ENCODE results near the gene ITFG1. TPM values are rescaled to one million over a fixed set of nuclear protein-coding genes. Genes with fewer than 3 reads are reported as not detected.
"Not testable (repeated sequence)": the region's sequence is repeated elsewhere in the genome, so short reads cannot be mapped to it uniquely, and the experiment has no call there.

ITFG1 gene
- total RNA-seq, 1 experiment from 2014 or later: 18.0 TPM

DNA sequence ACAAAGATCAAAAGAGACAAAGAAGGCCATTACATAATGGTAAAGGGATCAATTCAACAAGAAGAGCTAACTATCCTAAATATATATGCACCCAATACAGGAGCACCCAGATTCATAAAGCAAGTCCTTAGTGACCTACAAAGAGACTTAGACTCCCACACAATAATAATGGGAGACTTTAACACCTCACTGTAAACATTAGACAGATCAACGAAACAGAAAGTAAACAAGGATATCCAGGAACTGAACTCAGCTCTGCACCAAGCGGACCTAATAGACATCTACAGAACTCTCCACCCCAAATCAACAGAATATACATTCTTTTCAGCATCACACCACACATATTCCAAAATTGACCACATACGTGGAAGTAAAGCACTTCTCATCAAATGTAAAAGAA, 20.8 kb downstream of the ITFG1 start:
- not testable (repeated sequence) for H3K9ac ChIP-seq (ENCODE audit: extremely low read depth, insufficient read length, low read length); H3K23ac ChIP-seq (ENCODE audit: insufficient read length, low read depth, low read length)
- peaks cover 9 to 17% of the 10 kb centered on the region in 2 experiments; a peak in 4 of 5 replicates for H3K9me3 Mint-ChIP-seq

DNA sequence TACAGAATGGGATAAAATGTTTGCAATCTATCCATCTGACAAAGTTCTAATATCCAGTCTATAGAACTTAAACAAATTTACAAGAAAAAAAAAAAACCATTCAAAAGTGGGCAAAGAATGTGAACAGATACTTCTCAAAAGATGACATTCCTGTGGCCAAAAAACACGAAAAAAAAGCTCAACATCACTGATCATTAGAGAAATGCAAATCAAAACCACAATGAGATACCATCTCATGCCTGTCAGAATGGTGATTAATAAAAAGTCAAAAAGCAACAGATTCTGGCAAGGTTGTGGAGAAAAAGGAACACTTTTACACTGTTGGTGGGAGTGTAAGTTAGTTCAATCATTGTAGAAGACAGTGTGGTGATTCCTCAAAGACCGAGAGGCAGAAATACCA, 26.6 kb downstream of the ITFG1 start:
- H3T11ph ChIP-seq (ENCODE audit: low read length); H3K9ac ChIP-seq (ENCODE audit: extremely low read depth, insufficient read length, low read length); H2AFZ ChIP-seq (ENCODE audit: low read length); H2BK20ac ChIP-seq (ENCODE audit: low read depth, low read length, poor library complexity, severe bottlenecking); H3K79me2 ChIP-seq (ENCODE audit: insufficient read depth, low read length); H3K27me3 ChIP-seq (ENCODE audit: insufficient read depth, low read length); H2BK120ac ChIP-seq (ENCODE audit: low read depth, low read length, poor library complexity, severe bottlenecking); H3K4ac ChIP-seq (ENCODE audit: low read depth, low read length); H3K23me2 ChIP-seq (ENCODE audit: insufficient read length, low read depth, low read length, poor library complexity, severe bottlenecking); H3K4me1 Mint-ChIP-seq; H3K27ac Mint-ChIP-seq; H2BK15ac ChIP-seq (ENCODE audit: low read depth, low read length); H3K56ac ChIP-seq (ENCODE audit: insufficient read length, low read depth, low read length); H3K18ac ChIP-seq (ENCODE audit: insufficient read length, low read depth, low read length); H4K8ac ChIP-seq (replicated peaks; ENCODE audit: insufficient read length, low read depth, low read length); H4K20me1 ChIP-seq (ENCODE audit: control insufficient read depth, insufficient read depth, insufficient read length); H3K14ac ChIP-seq (ENCODE audit: insufficient read depth, low read length); H2BK12ac ChIP-seq (ENCODE audit: insufficient read length, low read depth, low read length); H2AK5ac ChIP-seq (ENCODE audit: insufficient read length, low read length); H3K4me2 ChIP-seq (ENCODE audit: insufficient read depth, insufficient read length, low read length); H3K23ac ChIP-seq (ENCODE audit: insufficient read length, low read depth, low read length); H3K4me1 ChIP-seq (ENCODE audit: insufficient read depth, low read length); H4K91ac ChIP-seq (ENCODE audit: insufficient read length, low read depth, low read length); H3K27ac ChIP-seq (ENCODE audit: insufficient read length, low read depth, low read length); H3K27me3 Mint-ChIP-seq (ENCODE audit: low read depth); H3K4me3 Mint-ChIP-seq; H3K9me3 ChIP-seq (ENCODE audit: control insufficient read depth, low read depth, low read length); H3K79me1 ChIP-seq (ENCODE audit: insufficient read depth, low read depth, low read length, poor library complexity, severe bottlenecking); H4K5ac ChIP-seq (ENCODE audit: insufficient read length, low read depth, low read length); H2BK5ac ChIP-seq (ENCODE audit: insufficient read length, low read length); DNase-seq: not testable (repeated sequence)
- peaks cover 24 to 38% (median 25%) of the 10 kb centered on the region in 3 experiments for H3K36me3 Mint-ChIP-seq (ENCODE audit: insufficient read depth in 1 of 3, low read depth in 3 of 3)
- H3K9me3 Mint-ChIP-seq: peaks cover 11 to 22% of the 10 kb centered on the region in 2 experiments
- no CpG with 5 or more reads among the region's 2 CpGs for WGBS (ENCODE audit: extremely low coverage, insufficient read length, low lambda C conversion rate)

More for the DNA sequence above, 20.8 kb downstream of the ITFG1 start:
- H2BK120ac ChIP-seq (ENCODE audit: low read depth, low read length, poor library complexity, severe bottlenecking); H3K27ac ChIP-seq (ENCODE audit: insufficient read length, low read depth, low read length); H4K8ac ChIP-seq (replicated peaks; ENCODE audit: insufficient read length, low read depth, low read length); H3K27me3 ChIP-seq (ENCODE audit: insufficient read depth, low read length); H2AK5ac ChIP-seq (ENCODE audit: insufficient read length, low read length); H3K9me3 ChIP-seq (ENCODE audit: control insufficient read depth, low read depth, low read length); H4K91ac ChIP-seq (ENCODE audit: insufficient read length, low read depth, low read length); H3K56ac ChIP-seq (ENCODE audit: insufficient read length, low read depth, low read length); H3K4me2 ChIP-seq (ENCODE audit: insufficient read depth, insufficient read length, low read length); H3K4me3 Mint-ChIP-seq; H2BK15ac ChIP-seq (ENCODE audit: low read depth, low read length); H2AFZ ChIP-seq (ENCODE audit: low read length); H2BK5ac ChIP-seq (ENCODE audit: insufficient read length, low read length); H4K20me1 ChIP-seq (ENCODE audit: control insufficient read depth, insufficient read depth, insufficient read length); H3K18ac ChIP-seq (ENCODE audit: insufficient read length, low read depth, low read length); H3K4me1 Mint-ChIP-seq; H2BK12ac ChIP-seq (ENCODE audit: insufficient read length, low read depth, low read length); H3K27ac Mint-ChIP-seq; H2BK20ac ChIP-seq (ENCODE audit: low read depth, low read length, poor library complexity, severe bottlenecking); H3K4ac ChIP-seq (ENCODE audit: low read depth, low read length); H3T11ph ChIP-seq (ENCODE audit: low read length); H3K27me3 Mint-ChIP-seq (ENCODE audit: low read depth); H3K79me1 ChIP-seq (ENCODE audit: insufficient read depth, low read depth, low read length, poor library complexity, severe bottlenecking); H4K5ac ChIP-seq (ENCODE audit: insufficient read length, low read depth, low read length); DNase-seq; H3K14ac ChIP-seq (ENCODE audit: insufficient read depth, low read length); H3K4me1 ChIP-seq (ENCODE audit: insufficient read depth, low read length); H3K23me2 ChIP-seq (ENCODE audit: insufficient read length, low read depth, low read length, poor library complexity, severe bottlenecking); H3K79me2 ChIP-seq (ENCODE audit: insufficient read depth, low read length): not testable (repeated sequence)
- WGBS (ENCODE audit: extremely low coverage, insufficient read length, low lambda C conversion rate): no CpG with 5 or more reads among the region's 3 CpGs
- H3K36me3 Mint-ChIP-seq (ENCODE audit: insufficient read depth in 1 of 3, low read depth in 3 of 3): peaks cover 30 to 46% (median 31%) of the 10 kb centered on the region in 3 experiments
